ENCODE measurements around the gene TINAGL1. TPM values are rescaled to one million over a fixed set of nuclear protein-coding genes. Genes with fewer than 3 reads are reported as not detected.

Gene TINAGL1
- total and polyA plus RNA-seq, 2 experiments from 2014 or later: 1.1 to 3.5 TPM

DNA sequence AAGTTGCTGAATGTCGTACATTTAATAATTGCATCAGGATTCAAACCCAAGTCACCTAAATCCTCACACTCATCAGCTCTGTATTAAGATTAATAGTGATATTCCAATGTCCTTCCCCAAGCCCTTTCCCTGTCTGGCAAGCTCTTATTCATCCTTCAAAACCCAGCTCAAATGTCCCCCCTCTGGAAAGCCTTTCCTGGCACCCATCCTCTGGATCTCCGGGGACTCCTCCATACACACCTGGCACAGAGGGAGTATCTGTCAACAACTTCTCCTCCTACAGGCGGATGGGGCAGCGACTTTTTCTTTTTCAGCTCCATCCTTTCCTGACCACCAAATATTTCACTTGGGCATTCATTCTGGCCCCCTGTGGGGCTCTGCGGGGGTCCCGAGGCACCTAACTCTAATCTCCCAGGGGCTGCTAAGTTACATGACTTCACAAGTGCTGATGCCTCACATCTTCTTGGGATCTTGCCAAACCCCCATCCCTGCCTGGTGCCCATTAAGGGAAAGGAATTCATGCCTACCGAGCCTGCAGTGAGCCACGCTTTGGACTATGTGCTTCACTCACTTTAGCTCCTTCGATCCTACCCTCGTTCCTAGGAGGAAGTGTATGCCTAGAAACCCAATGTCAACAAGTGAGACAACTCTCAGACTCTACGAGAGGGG, 15.2 kb downstream of the TINAGL1 start:
- Histone ChIP-seq H3K79me2 (ENCODE audit: insufficient read depth) (no peaks in the 10 kb centered on the region), H3K4me2 (ENCODE audit: unreplicated experiment) (no peak overlapping the region), H3K4me1 (ENCODE audit: insufficient read depth) (peaks cover 6% of the 10 kb centered on the region; the same call in 1 of the 2 replicates), H3F3A (ENCODE audit: insufficient read depth) (no peaks in the 10 kb centered on the region), H4K20me1 (ENCODE audit: insufficient read depth) (no peaks in the 10 kb centered on the region), H3K9ac (no peak overlapping the region), H3K9me3 (ENCODE audit: low read depth) (no peaks in the 10 kb centered on the region), H3K9me2 (ENCODE audit: insufficient read depth) (no peaks in the 10 kb centered on the region), H2AFZ (no peak overlapping the region), H3K27me3 (replicated peaks; ENCODE audit: insufficient read depth) (no peaks in the 10 kb centered on the region), H3K36me3 (ENCODE audit: low read depth) (no peaks in the 10 kb centered on the region), H3K4me3 (no peak overlapping the region), H3K27ac (no peak overlapping the region)
- TF ChIP-seq EZH2 (IDR thresholded peaks at IDR 0.05; ENCODE audit: insufficient read depth, poor library complexity, severe bottlenecking): no peak
- TF ChIP-seq EZH2phosphoT487 (IDR thresholded peaks at IDR 0.05; ENCODE audit: insufficient read depth, low read depth): no peak
- 60 to 67% methylated on average over 11 of the region's 11 CpGs for WGBS, 2 experiments (ENCODE audit: low coverage in 1 of 2, low lambda C conversion rate in 2 of 2, missing lambda C conversion rate in 2 of 2)
- in situ Hi-C loops (cut with MboI): no loop called here
- peak; percentile 48 for DNase-seq

DNA sequence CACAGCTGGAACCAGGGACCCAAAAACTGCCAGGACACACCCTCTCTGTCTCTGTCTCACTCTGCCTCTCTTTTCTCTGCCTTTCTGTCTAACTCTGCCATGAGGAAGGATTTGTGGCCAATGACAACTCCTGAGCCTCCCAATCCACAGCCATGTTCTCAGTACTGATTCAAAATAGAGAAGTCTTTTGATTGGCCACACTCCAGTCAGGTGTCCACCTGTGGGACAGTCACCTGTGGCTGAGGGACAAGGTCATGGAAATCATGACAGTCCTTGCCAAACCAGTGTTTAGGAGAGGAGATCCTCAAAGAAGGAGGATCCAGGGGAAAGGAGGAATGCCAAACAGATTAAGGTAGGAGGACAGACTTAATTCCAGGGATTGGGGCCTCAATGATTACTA, 15.8 kb downstream of the TINAGL1 start:
- Histone ChIP-seq H3K27me3 (replicated peaks; ENCODE audit: insufficient read depth) (no peaks in the 10 kb centered on the region), H3K27ac (no peak overlapping the region), H3K79me2 (ENCODE audit: insufficient read depth) (no peaks in the 10 kb centered on the region), H3K4me3 (no peak overlapping the region), H4K20me1 (ENCODE audit: insufficient read depth) (no peaks in the 10 kb centered on the region), H3K9me3 (ENCODE audit: low read depth) (no peaks in the 10 kb centered on the region), H3K36me3 (ENCODE audit: low read depth) (no peaks in the 10 kb centered on the region), H3K4me2 (ENCODE audit: unreplicated experiment) (no peak overlapping the region), H3K4me1 (ENCODE audit: insufficient read depth) (peaks cover 6% of the 10 kb centered on the region; the same call in 1 of the 2 replicates), H3K9ac (no peak overlapping the region), H3K9me2 (ENCODE audit: insufficient read depth) (no peaks in the 10 kb centered on the region), H2AFZ (no peak overlapping the region), H3F3A (ENCODE audit: insufficient read depth) (no peaks in the 10 kb centered on the region)
- DNase-seq: no peak
- TF ChIP-seq EZH2 (IDR thresholded peaks at IDR 0.05; ENCODE audit: insufficient read depth, poor library complexity, severe bottlenecking) (no peak), EZH2phosphoT487 (IDR thresholded peaks at IDR 0.05; ENCODE audit: insufficient read depth, low read depth) (no peak)
- in situ Hi-C loops (cut with MboI): no loop called here

DNA sequence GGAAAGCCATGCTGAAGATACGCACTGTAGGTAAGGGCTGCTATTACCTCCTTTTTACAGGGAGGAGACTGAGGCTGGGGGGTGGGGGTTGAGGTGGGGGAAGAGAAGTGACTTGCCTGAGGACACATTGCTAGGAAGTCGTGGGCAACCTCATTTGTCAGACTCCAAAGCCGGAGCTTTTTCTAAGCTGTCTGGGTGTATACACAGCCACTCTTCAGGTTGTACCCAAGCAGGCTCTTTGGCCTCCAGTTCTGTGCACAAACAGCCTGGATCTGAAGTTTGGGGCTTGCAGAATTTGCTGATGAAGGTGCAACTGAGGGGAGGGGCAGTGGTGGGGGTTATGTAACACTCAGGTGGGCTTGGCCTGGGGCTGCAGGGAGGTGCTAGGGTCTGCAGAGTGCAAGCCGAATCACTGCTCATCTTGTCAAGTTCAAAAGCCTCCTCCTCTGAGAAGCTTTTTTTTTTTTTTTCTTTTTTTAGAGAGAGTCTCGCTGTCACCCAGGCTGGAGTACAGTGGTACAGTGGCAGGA, 16.9 kb downstream of the TINAGL1 start:
- no peak overlapping the region for H3K4me3 ChIP-seq
- H3K9me3 ChIP-seq (ENCODE audit: low read depth): no peaks in the 10 kb centered on the region
- no peaks in the 10 kb centered on the region for H4K20me1 ChIP-seq (ENCODE audit: insufficient read depth)
- H3K9me2 ChIP-seq (ENCODE audit: insufficient read depth): no peaks in the 10 kb centered on the region
- no peak overlapping the region for H3K27ac ChIP-seq
- H3K4me2 ChIP-seq (ENCODE audit: unreplicated experiment): no peak overlapping the region
- no peaks in the 10 kb centered on the region for H3F3A ChIP-seq (ENCODE audit: insufficient read depth)
- no peak for DNase-seq
- H3K4me1 ChIP-seq (ENCODE audit: insufficient read depth): peaks cover 4% of the 10 kb centered on the region; the same call in 1 of the 2 replicates
- H3K9ac ChIP-seq: no peak overlapping the region
- H3K79me2 ChIP-seq (ENCODE audit: insufficient read depth): no peaks in the 10 kb centered on the region
- TF ChIP-seq EZH2 (IDR thresholded peaks at IDR 0.05; ENCODE audit: insufficient read depth, poor library complexity, severe bottlenecking): no peak
- TF ChIP-seq EZH2phosphoT487 (IDR thresholded peaks at IDR 0.05; ENCODE audit: insufficient read depth, low read depth): no peak
- H2AFZ ChIP-seq: no peak overlapping the region
- in situ Hi-C loops (cut with MboI): no loop called here
- H3K36me3 ChIP-seq (ENCODE audit: low read depth): no peaks in the 10 kb centered on the region
- WGBS, 2 experiments (ENCODE audit: low coverage in 1 of 2, low lambda C conversion rate in 2 of 2, missing lambda C conversion rate in 2 of 2): 94 to 97% methylated on average over 3 to 5 of the region's 5 CpGs
- H3K27me3 ChIP-seq (replicated peaks; ENCODE audit: insufficient read depth): no peaks in the 10 kb centered on the region

DNA sequence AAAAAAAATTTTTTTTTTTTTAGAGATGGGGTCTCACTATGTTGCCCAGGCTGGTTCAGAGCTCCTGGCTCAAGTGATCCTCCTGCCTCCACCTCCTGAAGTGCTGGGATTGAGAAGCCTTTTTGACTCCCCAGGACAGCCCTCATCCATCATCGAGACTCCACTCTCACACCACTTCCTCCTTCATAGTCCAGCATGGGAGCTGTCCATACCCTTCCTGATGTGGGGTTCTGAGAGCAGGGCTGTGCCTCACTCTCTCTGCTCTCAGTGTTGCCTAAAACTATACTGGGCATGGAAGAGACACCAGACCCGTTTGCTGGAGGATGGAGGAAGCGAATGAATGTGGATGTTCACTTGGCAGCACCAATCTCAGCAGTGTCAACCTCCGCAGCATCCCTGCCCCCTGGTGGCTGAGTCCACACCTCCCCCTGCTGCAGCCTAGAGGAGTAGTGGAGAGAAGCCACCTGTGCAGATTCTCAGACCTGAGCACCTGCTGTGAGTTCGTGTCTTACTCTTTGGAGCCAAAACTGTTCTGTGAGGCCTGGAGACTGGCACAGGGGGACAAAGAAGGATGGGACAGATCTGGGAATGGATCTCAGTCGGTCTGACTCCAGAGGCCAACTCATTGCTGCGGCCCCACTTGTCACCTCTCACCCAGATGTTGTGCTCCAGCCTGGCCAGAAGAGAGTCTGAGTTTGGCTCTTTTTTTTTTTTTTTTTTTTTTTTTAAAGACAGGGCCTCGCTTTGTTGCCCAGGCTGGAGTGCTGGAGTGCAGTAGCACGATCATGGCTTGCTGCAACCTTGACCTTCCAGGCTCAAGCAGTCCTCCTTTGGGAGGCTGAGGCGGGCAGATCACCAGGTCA, 17.7 kb downstream of the TINAGL1 start:
- Histone ChIP-seq H3K27ac (no peak overlapping the region), H3K9ac (no peak overlapping the region), H3K9me3 (ENCODE audit: low read depth) (no peaks in the 10 kb centered on the region), H3K79me2 (ENCODE audit: insufficient read depth) (no peaks in the 10 kb centered on the region), H2AFZ (no peak overlapping the region), H3K36me3 (ENCODE audit: low read depth) (no peaks in the 10 kb centered on the region), H4K20me1 (ENCODE audit: insufficient read depth) (no peaks in the 10 kb centered on the region), H3K9me2 (ENCODE audit: insufficient read depth) (no peaks in the 10 kb centered on the region), H3K4me1 (ENCODE audit: insufficient read depth) (no peaks in the 10 kb centered on the region), H3K4me2 (ENCODE audit: unreplicated experiment) (no peak overlapping the region), H3F3A (ENCODE audit: insufficient read depth) (no peaks in the 10 kb centered on the region), H3K27me3 (replicated peaks; ENCODE audit: insufficient read depth) (no peaks in the 10 kb centered on the region), H3K4me3 (no peak overlapping the region)
- peak; percentile 83 for DNase-seq
- WGBS, 2 experiments (ENCODE audit: low coverage in 1 of 2, low lambda C conversion rate in 2 of 2, missing lambda C conversion rate in 2 of 2): 39 to 45% methylated on average over 9 to 10 of the region's 10 CpGs
- no peak for TF ChIP-seq EZH2phosphoT487 (IDR thresholded peaks at IDR 0.05; ENCODE audit: insufficient read depth, low read depth)
- TF ChIP-seq EZH2 (IDR thresholded peaks at IDR 0.05; ENCODE audit: insufficient read depth, poor library complexity, severe bottlenecking): no peak
- in situ Hi-C loops (cut with MboI): no loop called here
